ENCODE measurements around the gene AVEN.

- TF ChIP-seq CTCF (conservative IDR thresholded peaks at IDR 0.05; ENCODE audit: low read depth, low read length) (no peak), POLR2A (IDR thresholded peaks at IDR 0.05; ENCODE audit: low read depth, low read length) (no peak), SMC3 (IDR thresholded peaks at IDR 0.05; ENCODE audit: low read depth, low read length) (no peak), ELK1 (IDR thresholded peaks at IDR 0.05; ENCODE audit: borderline replicate concordance, low read depth, low read length) (no peak)
Measured at GRCh38 chr15:34025252-34025651, 13.8 kb downstream of the AVEN start.

Measured in IMR-90 (cell line).